Kasumi-1 (cell line): ENCODE measurements around the gene EVX2.

Source experiments
- DNase-seq, 2 experiments: peaks; one replicate each; lab custom pipeline; 2025; lab: John Stamatoyannopoulos, UW

EVX2 gene

DNA sequence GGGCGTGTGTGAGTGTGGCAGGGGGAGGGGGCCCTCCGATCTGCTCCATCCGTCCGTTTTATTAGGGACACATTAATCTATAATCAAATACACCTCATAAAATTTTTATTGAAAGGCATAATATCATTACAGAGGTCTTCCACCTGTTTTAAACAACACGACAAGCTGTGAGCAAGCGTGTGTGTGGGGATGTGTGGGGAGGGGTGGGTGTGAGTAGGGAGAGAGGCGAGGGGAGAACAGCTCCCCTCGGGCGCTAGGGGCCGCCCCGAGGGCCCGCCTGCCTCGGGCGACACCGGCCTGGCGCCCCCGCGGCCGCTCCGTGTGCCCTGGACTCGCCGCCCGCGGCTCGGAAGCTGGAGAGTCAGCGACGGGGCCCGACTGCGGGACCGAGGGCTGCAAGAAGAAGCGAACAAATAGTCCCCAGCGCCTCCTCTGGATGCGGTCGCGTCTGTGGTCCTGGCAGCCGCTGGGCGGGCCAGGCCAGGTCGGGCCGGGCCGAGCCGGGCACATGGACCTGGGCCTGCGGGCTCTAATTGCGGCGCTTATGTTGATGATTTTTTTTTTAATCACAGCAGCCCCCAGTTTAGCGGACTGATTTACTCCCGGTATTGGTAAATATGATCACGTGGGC is 38.4 kb upstream of the EVX2 start:
- no peak for DNase-seq

DNA sequence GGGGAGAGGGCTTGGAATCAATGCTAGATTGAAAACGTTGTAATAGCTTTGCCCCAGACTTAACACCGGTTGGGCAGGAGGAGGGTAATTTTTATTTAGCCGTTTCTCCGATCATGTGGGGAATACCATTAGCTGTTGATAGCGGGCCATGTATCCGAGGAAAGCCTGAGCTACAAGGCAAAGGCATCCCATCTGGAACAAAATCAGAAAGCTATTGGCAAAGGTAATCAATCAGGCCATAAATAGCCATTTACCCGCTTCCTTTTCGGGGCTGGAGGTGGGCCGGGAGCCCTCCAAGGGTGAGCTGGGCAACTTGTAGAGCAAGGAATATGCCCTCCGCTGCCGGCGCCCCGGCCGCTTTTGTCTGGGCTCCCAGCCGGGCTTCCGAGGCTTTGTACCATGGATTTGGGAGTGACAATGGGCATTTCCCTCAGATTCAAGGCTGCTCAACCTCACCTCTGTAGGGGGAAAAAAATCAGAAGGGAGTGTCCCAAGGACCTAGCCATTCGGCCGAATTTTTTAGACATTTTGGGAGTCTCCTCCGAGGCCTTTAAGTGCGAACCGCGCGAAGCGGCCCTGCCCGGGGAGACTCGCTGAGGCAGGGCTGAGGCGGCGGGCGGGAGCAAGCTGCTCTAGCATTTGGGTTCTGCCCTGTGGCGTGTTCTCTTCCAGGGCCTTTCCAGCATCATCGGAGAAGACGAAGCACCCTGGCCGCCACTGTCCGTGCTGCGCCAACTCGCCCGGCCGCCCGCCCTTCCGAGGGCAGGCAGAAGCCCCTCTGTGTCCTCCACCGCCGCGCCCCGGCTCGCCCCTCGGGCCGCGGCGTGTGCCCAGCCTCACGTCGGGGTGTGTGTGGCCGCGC is 37.7 kb upstream of the EVX2 start:
- no peak for DNase-seq

- DNase-seq: no peak
These were observed 36.8 kb upstream of the EVX2 start for GRCh38 chr2:176120364-176121189.

GRCh38 chr2:176118601-176119339 is 35.0 kb upstream of the EVX2 start:
- peak; percentile 84 to 86 for DNase-seq

DNA sequence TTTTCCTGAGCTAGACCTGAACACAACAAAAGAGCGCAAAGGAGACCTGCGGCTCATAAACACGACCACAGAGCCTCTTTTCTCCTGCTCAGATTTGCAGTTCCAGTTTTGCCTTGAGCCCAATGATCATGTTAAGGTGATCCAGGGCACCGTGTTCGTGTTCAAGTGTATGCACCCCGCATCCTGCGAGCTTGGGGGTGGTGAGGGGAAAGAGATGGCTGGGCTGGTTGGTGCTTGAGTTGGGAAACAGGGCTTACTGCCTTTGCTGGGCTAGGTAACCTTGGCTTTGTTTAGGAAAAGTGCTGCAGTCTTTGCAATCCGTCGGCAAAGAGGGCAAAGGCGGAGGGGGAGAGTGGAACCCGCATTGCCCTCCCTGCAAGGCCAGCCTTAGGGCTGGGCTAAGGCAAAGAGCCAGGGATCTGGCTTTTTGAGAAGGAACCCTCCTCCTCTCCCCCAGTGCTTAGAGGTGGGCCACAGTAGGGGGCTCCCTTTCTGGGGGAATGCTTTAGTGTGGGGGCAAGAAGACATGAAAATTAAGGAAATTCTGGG is 34.1 kb upstream of the EVX2 start:
- no peak for DNase-seq

DNA sequence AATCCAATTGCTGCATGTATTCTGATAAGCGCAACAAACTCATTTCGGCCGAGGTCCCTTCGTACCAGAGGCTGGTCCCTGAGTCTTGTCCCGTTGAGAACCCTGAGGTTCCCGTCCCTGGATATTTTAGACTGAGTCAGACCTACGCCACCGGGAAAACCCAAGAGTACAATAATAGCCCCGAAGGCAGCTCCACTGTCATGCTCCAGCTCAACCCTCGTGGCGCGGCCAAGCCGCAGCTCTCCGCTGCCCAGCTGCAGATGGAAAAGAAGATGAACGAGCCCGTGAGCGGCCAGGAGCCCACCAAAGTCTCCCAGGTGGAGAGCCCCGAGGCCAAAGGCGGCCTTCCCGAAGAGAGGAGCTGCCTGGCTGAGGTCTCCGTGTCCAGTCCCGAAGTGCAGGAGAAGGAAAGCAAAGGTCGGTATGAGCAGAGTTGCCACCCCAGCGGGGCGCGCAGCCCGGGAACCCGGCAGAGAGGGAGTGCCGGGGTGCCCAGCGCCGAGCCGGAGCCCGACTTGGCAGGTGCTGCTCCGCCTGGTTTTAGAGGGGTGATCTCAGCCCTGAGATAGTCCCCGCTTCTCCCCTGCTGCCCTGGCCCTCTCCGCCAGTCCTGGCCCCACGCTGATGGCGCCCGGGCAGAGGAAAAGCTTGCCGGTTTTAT is 33.5 kb upstream of the EVX2 start:
- no peak for DNase-seq

DNA sequence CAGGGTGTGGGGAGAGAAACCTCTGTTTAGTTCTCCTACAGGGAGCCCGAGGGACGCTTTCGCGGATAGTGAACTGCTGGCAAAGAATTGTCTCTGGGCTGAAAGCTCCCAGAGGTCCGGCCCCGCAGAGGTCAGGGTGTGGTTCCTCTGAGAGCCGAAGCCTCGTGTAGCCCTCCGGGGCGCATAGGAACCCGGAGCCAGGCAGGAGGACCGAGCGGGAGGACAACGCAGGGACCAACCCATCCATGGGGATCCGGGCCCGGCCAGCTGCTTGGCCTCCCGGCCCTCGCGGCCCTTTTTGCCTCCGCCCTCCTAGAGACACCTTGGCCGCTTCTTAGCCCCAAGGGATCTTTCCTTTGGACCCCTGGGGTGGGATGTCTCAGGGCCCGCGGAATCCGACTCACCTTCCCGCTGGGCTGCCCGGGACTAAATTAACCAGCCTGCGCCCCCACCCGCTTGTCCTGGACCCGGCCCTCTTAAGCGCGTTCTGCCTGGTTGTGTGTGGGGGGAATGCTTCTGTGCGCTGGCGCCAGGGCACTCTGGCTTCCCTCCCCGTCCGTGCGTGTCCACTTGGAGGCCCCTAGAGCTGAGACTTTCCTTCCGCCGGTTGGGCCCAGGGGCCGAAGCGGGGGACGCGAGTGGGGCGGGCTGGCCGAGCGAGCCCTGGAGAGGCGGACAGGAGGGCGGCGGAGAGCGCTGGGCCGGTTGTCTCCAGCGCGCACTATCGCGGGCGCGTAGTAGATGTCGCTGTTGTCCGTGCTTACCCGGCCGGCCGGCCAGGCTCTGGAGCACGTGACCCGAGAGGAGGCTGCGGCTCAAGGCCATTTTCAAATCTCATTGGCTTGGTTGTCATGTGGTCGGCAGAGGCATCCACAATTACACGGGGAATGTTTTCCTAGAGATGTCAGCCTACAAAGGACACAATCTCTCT is 32.4 kb upstream of the EVX2 start, which contains the start of gene HOXD10:
HOXD10 (plus strand) TSS at position 896 of the 931 bp plus-strand sequence. CDS start 56 bp downstream, outside the sequence.
- DNase-seq: no peak

DNA sequence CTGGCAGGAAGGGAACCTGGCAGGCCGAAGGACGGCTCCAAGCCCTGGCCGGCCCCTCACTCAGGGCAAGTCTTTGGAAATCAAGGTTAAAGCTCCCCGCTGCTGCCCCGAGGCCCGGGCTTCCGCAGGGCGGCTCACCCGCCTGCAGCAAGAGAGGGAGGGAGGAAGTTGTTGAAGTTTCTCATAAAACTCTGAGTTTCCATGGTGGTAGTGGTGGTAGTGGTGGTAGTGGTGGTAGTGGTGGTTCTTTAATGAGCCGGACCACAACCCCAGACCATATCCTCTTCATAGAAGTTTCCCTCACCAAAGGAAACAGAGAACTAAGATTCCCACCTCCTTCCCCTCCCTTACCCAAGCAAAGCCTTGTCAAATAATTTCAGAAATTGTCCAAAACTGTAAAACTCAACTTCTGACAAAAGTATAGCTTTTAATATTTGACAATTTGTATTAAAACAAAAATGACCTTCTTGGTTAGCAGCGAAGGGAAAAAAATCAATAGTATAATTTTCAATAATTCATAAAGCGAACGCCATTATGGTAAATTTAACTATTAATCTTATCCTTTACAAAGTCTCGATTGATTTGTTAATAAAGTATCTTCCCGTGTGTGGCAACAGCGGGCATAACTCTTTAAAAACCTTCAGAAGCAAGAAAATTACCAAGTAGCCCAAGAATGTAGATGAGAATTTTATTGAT is 31.3 kb upstream of the EVX2 start:
- DNase-seq: peak in 1 of 2 experiments; percentile 26

- DNase-seq: no peak
These were observed 30.6 kb upstream of the EVX2 start for GRCh38 chr2:176114120-176114929.

- DNase-seq: no peak
These were observed 28.9 kb upstream of the EVX2 start for GRCh38 chr2:176112375-176113302.

DNA sequence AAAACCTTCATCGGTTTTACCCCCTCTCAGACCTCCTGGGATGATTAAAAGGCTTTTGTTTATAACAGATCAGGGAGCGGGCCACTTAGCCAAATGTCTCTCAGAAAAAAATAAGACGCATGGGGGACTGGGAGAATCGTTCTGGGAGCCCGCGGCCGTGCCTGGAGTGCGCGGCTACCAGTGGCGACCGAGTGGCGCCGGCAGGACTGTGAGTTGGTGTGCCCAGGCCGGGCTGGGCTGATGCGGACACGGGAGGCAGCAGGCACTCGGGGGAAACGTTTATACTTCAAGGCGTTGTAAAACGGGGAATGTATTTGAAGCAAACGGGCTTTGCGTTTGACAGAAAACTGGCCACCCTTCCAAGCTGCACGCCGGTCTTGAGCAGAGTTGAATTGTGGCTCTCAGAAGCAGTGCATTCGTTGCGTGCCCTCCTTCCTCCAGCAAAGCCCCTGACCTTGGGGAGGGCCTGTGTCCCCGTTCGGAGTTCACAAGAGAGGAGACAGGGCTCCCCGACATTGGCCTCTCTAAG is 28.1 kb upstream of the EVX2 start:
- no peak for DNase-seq

- DNase-seq: peak; percentile 81 to 97
These were observed 27.5 kb upstream of the EVX2 start for GRCh38 chr2:176111309-176111663.

DNA sequence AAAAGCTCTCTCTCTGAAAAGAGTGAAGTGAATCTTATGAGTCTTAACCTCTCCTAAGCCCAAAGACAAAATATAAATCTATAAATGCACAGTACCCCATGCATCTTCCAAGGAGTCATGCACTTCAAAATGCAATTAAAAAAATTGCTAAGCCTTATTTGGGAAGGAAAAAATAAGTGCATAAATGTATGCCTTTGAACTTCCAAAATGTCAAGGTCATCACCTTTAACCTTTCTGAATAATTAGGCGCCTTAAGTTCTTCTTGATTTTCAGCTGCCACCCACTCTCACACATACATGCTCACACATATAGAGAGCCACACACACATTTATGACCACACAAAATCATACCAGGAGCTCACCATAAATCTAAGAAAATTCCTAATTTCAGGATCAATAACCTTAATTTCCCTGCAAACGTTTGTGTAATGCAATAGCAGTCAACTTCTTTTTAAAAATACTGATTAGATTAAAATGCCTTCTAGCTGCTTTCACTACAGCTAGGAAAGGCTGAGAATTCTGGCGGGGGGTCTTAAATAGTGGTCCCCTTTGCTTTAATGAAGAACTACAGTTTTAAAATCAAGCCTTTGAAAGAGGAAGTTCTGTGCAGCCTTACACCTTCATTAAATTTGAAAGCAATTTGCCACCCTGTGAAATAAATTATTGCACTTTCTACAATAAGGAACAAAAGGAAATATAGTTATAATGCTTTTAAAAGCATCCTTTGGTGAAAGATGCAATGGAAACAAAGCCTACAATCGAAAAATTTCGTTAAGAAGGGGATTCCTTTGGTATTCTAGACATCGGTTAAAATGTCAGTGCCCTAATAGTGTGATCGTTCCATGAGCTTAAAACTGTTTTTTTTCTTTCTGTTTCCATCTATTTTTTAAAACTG is 26.9 kb upstream of the EVX2 start:
- DNase-seq: peak; percentile 31 to 41

DNA sequence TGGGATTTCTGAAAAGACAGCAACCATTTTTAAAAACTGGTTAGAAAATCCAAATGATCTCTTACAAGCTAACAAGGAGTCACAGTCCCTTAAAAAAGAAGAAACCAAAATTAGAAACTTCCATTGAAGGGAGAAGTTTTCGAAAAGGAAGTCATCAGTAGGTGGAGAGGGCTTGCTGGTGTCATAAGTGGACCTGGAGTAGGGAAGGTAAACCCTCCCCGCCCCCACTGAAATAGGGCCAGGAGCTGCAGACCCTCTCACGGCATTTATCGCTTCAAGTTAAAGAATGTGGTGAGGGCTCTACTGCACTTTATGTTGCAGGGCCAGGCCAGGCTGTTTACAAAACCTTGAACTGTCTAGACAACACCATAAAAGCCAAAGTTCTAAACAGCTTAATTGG is 26.2 kb upstream of the EVX2 start:
- DNase-seq: no peak

DNA sequence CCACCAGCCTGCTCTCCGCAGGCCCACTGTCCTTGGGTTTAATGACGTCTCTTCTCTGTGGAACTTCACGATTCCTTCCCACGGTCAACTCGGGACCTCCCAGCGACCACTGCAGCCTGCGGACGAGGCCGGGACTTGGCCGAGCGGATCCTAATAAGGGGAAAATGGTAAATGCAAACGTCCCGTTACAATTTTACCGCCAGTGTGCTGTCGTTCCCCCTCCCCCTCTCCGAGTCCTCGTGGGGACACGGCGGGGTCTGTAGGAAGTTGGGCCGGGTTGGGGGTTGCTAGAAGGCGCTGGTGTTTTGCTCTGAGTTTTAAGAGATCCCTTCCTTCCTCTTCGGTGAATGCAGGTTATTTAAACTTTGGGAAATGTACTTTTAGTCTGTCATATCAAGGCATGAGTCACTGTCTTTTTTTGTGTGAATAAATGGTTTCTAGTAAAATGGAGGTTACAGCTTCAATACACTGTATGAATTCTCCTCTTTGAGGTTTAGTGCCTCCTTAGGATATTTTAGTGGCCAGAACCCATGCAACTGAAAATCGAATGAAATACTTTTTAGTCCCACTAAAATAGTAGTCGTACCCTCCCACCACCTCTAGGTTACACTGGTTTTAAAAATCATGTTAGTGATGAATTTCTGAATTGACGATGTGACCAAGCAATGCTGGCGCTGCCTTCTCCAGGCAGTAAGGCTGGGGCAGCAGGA is 25.6 kb upstream of the EVX2 start:
- DNase-seq: peak in 1 of 2 experiments; percentile 27
